ENCODE measurements around the gene BANP. TPM values are rescaled to one million over a fixed set of nuclear protein-coding genes. Genes with fewer than 3 reads are reported as not detected.
"Not testable (repeated sequence)": the region's sequence is repeated elsewhere in the genome, so short reads cannot be mapped to it uniquely, and the experiment has no call there.

BANP gene
- total RNA-seq, 3 donors from 2014 or later (not counting 1 experiment from before 2014, with no cell fraction given) = 88.8 to 117 (median 117) TPM

GRCh38 chr16:88017587-88018101, 66.4 kb downstream of the BANP start:
- Histone ChIP-seq H3K27me3 (ENCODE audit: control insufficient read depth, insufficient read depth, low read length) (no peaks in the 10 kb centered on the region), H3K27ac (ENCODE audit: low read length) (no peak overlapping the region), H3K4me3 (ENCODE audit: low read length) (no peak overlapping the region), H3K9me3 (ENCODE audit: control insufficient read depth, insufficient read depth, low read length) (no peaks in the 10 kb centered on the region), H3K4me1 (ENCODE audit: control insufficient read depth, insufficient read depth, low read length) (peaks cover 11% of the 10 kb centered on the region), H3K36me3 (ENCODE audit: control insufficient read depth, insufficient read depth, low read length) (peaks cover 22% of the 10 kb centered on the region)
- H3K36me3 Mint-ChIP-seq = no peaks in the 10 kb centered on the region
- peak overlapping the region in 1 of 2 donors; percentile 31 for H3K27ac Mint-ChIP-seq
- no peaks in the 10 kb centered on the region for H3K27me3 Mint-ChIP-seq (ENCODE audit: low read depth in 2 of 2)
- no peak overlapping the region for H3K4me3 Mint-ChIP-seq
- H3K4me1 Mint-ChIP-seq = peaks cover 6 to 21% of the 10 kb centered on the region in 2 donors
- intact Hi-C loops (cut with micrococcal nuclease) = no loop called here
- ATAC-seq = no peak
- 94% methylated on average over 19 of the region's 19 CpGs for WGBS (ENCODE audit: insufficient coverage)
- no peaks in the 10 kb centered on the region for H3K9me3 Mint-ChIP-seq
- TF ChIP-seq CTCF (IDR thresholded peaks at IDR 0.05) = no peak
- DNase-seq = no peak

- ATAC-seq = not testable (repeated sequence)
These were observed 67.1 kb downstream of the BANP start for GRCh38 chr16:88018382-88018781.

GRCh38 chr16:88019041-88019820, 68.0 kb downstream of the BANP start:
- H3K36me3 ChIP-seq (ENCODE audit: control insufficient read depth, insufficient read depth, low read length) = peaks cover 22% of the 10 kb centered on the region
- 96% methylated on average over 55 of the region's 59 CpGs for WGBS (ENCODE audit: insufficient coverage)
- DNase-seq; H3K36me3 Mint-ChIP-seq; H3K9me3 Mint-ChIP-seq; H3K9me3 ChIP-seq (ENCODE audit: control insufficient read depth, insufficient read depth, low read length); H3K27ac ChIP-seq (ENCODE audit: low read length); H3K4me3 ChIP-seq (ENCODE audit: low read length); H3K27me3 ChIP-seq (ENCODE audit: control insufficient read depth, insufficient read depth, low read length); H3K27ac Mint-ChIP-seq; H3K4me3 Mint-ChIP-seq; H3K4me1 ChIP-seq (ENCODE audit: control insufficient read depth, insufficient read depth, low read length); H3K27me3 Mint-ChIP-seq (ENCODE audit: low read depth in 2 of 2); intact Hi-C loops (cut with micrococcal nuclease); ATAC-seq: not testable (repeated sequence)
- peaks cover 6 to 20% of the 10 kb centered on the region in 2 donors for H3K4me1 Mint-ChIP-seq

More at GRCh38 chr16:88018382-88018781, 67.1 kb downstream of the BANP start:
- H3K27me3 Mint-ChIP-seq (ENCODE audit: low read depth in 2 of 2); H3K27ac ChIP-seq (ENCODE audit: low read length); H3K4me3 Mint-ChIP-seq; H3K4me3 ChIP-seq (ENCODE audit: low read length); H3K4me1 ChIP-seq (ENCODE audit: control insufficient read depth, insufficient read depth, low read length); DNase-seq; H3K9me3 Mint-ChIP-seq; intact Hi-C loops (cut with micrococcal nuclease); H3K9me3 ChIP-seq (ENCODE audit: control insufficient read depth, insufficient read depth, low read length); H3K36me3 Mint-ChIP-seq; H3K27me3 ChIP-seq (ENCODE audit: control insufficient read depth, insufficient read depth, low read length): not testable (repeated sequence)
- 96% methylated on average over 26 of the region's 26 CpGs for WGBS (ENCODE audit: insufficient coverage)
- H3K36me3 ChIP-seq (ENCODE audit: control insufficient read depth, insufficient read depth, low read length) = peaks cover 22% of the 10 kb centered on the region
- Mint-ChIP-seq H3K4me1 (peaks cover 6 to 25% of the 10 kb centered on the region in 2 donors), H3K27ac (peak overlapping the region in 1 of 2 donors; percentile 31)

- Histone ChIP-seq H3K4me3 (ENCODE audit: low read length) (no peak overlapping the region), H3K27ac (ENCODE audit: low read length) (no peak overlapping the region), H3K4me1 (ENCODE audit: control insufficient read depth, insufficient read depth, low read length) (peaks cover 3% of the 10 kb centered on the region), H3K9me3 (ENCODE audit: control insufficient read depth, insufficient read depth, low read length) (no peaks in the 10 kb centered on the region), H3K36me3 (ENCODE audit: control insufficient read depth, insufficient read depth, low read length) (peaks cover 22% of the 10 kb centered on the region), H3K27me3 (ENCODE audit: control insufficient read depth, insufficient read depth, low read length) (no peaks in the 10 kb centered on the region)
- Mint-ChIP-seq H3K4me3 (no peak overlapping the region), H3K27me3 (ENCODE audit: low read depth in 2 of 2) (no peaks in the 10 kb centered on the region), H3K4me1 (peaks cover 6 to 16% of the 10 kb centered on the region in 2 donors), H3K27ac (peak overlapping the region in 1 of 2 donors; percentile 23), H3K36me3 (no peaks in the 10 kb centered on the region), H3K9me3 (no peaks in the 10 kb centered on the region)
- no peak for TF ChIP-seq CTCF (IDR thresholded peaks at IDR 0.05)
- ATAC-seq (no peak), DNase-seq (no peak)
- intact Hi-C loops (cut with micrococcal nuclease) = no loop called here
- 98% methylated on average over 23 of the region's 23 CpGs for WGBS (ENCODE audit: insufficient coverage)
These were observed 68.7 kb downstream of the BANP start for GRCh38 chr16:88019821-88020515.
